NCI-H1436 (cell line): Measurements from ENCODE around the gene ZFHX3.
"Not testable (repeated sequence)": the region's sequence is repeated elsewhere in the genome, so short reads cannot be mapped to it uniquely, and the experiment has no call there.

ENCODE experiments used
- DNase-seq: peaks from one replicate; lab custom pipeline; 2025; lab: John Stamatoyannopoulos, UW

Gene ZFHX3

DNA sequence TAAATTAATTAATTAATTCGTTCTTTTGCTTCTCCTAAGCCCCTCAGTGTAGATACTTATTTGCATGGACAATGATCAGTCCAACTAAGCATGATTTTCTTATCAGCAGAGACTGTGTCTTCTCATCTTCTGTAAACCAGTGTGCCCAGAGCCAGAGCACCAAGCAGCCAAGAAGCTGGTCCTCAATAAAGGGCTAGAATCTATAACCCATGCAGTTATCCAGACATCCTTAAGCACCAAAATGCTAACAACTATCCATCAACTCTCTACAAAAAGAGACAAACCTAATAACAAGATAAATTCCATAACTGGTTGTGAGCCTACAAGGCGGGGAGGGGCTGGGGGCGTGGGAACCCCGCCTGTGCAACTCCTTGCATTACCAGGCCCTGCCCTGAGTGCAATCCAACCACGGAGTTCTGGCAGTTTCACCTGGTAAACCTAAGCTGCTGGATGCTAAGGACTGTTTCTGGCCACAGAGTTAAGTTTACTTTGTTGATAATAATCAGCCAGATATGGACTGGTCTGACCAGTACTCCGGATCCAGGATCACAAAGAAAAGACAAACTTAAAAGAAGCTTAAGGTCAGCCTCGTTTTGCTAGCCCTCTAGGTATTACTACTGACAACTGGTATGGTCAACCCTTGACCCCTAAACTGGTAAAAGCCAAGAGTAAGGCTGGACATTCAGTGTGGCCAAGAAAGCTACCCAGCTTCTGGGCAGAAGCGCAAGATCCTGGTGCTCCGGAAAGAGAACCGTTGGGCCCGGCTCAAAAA, 51.5 kb downstream of the ZFHX3 start:
- DNase-seq = no peak

DNA sequence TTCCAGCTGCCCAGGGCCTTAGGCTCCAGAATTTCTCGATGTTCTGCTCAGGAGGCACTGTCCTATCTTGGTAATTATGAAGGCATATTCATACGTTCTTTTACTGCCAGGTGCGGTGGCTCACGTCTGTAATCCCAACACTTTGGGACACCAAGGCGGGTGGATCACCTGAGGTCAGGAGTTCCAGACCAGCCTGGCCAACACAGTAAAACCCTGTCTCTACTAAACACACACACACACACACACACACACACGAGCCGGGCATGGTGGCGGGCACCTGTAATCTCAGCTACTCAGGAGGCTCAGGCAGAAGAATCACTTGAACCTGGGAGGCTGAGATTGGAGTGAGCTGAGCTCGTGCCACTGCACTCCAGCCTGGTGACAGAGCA, 52.1 kb downstream of the ZFHX3 start:
- not testable (repeated sequence) for DNase-seq

DNA sequence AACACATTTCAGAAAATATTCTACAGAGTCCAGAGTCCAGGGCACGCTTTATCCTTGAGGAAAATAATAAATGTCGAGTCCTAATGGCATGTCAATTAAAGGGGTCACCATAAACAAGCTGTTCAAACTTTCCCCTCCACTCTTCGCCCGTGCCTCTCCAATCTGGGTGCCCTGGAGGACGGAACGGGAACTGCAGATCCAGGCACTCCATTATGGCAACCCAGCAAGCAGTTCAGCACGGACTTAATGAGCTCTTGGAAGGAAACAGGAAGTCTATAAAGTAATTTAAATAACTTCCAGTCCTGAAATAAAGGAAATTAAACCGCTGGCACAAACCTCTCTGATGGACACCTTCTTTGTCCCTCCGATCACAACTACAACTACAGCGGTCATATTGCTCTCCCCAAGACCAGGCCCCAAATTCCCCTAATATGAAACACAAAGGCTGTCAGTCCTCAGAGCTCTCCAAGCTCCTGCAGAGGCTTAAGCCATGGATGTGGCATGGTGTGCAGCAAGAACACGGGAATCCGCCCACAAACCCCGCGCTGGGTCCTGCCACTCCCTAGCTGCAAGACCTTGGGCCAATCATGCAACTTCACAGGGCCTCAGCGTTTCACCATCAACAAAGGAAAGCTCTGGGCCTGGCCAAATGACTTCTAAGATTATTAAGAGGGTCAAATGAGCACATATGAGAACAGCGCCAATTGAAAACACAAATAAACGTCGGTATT, 52.6 kb downstream of the ZFHX3 start:
- no peak for DNase-seq

DNA sequence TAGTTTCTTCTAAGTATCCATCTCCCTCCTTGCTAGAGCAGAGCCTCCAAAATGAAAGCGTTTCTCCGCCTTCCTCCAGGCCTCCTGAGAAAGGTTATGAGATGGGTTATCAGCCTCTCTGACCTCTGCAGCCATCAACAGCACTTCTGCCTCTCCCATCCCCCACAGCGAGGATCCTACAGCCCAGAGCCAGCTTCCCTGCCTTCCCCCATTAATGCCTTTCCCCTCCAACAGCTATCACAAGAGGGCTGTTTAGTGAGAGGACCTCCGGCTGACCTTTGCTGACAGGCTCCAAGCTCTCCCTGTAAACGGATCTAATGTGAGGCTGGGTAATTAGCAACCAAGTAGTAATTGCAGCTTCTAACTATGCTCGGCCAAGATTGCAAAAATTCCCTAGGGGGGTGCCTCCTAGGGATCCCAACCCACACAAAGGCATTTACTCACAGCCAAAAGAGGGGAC, 55.8 kb downstream of the ZFHX3 start:
- no peak for DNase-seq

DNA sequence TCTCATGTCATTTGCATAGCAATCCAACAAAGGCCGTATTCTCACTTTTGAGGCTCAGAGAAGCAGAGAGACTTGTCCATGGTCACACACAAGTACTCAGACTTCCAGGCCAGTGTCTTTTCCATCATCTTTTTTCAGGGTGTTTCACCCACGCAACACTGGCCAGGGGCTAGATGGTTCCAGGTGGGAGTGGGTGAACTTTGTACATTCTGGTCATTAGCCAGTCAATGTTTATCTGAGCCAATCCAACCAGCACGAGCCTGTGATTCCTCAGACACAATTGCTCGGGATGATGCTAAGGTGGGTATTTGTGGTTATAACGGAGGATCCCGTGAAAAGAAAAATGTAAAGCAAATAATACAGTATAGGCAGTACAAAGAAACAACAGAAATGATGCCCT, 56.3 kb downstream of the ZFHX3 start:
- no peak for DNase-seq

DNA sequence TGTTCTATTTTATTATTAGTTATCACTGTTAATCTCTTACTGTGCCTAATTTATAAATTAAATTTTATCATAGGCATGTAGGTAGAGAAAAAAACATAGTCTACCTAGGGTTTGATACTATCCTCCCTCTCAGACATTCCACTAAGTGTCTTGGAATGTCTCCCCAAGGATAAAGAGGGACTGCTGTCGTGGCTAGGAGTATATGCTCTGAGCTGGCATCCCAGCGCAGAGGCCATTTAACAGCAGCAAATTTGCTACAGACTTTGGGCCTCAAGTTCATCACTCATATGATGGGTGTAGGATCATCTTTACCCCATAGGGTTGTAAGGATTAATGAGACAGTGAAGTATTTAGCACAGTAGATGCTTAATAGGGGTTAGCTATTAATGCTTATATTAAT, 56.7 kb downstream of the ZFHX3 start:
- DNase-seq = no peak

DNA sequence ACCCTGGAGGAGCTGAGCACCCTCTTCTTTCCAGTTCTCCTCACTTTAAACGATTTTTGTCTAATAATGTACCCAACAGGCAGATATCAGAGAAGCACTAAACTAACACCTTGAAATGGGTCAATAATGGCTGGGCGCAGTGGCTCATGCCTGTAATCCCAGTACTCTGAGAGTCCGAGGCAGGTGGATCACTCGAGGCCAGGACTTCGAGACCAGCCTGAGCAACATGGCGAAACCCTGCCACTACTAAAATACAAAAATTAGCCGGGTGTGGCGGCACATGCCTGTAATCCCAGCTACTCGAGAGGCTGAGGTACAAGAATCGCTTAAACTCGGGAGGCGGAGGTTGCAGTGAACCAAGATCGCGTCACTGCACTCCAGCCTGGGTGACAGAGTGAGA, 57.4 kb downstream of the ZFHX3 start:
- no peak for DNase-seq

DNA sequence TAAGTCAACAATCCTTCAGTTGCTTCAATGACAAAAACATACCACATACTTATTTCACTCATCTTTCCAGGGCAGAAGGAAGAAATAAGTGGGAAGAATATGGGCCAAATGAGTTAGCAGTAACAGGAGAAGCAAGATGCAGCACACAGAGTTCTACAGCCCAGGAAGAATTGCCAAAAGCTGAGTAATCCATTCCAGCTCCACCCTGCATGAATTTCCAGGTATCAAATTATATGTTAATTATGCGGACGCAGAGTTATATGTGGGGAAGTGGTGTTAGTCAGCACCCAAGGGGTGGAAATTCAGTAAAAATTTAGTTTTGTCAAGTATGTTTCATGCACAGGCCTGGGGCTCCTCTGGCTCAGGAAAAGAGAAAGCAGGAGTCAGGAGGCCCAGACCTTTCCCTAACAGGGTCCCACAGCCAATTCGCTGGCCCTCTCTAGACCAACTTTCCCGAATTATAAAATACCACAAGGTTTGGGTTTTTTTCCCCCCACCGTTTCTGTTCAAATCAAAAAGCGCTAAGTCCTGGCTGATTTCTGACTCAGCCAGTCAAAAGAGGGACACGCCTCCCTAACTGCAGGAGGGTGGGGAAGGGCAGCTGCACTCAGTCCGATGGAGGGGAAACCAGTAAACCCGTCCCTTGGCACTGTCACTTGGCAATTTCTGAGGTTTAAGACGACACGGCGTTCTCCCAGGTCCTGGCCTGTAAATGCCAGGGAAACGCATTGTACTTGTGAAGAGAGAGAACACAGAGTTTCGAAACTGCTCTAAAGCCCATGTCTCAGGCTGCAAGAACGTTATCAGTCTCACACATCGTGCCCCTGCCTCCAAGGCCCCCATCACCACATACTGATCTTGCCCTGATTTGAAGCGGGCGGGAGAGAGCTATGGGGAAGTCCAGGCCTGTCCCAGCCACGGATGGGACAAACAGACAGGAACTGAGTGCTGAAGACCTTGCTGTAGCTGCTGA, 58.1 kb downstream of the ZFHX3 start:
- no peak for DNase-seq

DNA sequence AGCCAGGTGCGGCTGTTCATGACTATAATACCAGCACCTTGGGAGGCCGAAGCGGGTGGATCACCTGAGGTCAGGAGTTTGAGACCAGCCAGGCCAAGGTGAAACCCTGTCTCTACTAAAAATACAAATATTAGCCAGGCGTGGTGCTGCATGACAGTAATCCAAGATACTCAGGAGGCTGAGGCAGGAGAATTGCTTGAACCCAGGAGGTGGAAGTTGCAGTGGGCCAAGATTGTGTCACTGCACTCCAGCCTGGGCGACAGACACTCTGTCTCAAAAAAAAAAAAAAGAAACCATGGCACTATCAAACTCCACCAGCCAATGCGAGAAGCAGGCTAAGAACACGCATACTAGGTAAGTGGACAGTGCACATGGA, 58.7 kb downstream of the ZFHX3 start:
- DNase-seq = not testable (repeated sequence)

DNA sequence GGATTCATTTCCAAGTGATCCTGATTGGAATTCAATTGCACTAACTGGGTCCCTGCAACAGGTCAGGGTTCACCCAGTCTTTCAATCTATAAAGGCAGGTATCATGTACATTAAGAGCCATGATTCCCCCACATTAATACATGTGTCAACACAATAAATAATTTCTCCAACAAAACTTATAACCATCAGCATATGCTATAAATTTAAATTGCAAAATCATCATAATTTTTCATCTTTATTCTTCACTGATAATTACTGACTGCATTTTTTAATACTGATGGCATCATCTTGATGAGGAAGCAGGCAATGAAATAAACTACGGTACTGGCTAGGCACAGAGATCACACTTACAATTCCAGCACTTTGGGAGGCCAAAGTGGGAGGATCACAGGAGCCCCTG, 59.4 kb downstream of the ZFHX3 start:
- DNase-seq = no peak

DNA sequence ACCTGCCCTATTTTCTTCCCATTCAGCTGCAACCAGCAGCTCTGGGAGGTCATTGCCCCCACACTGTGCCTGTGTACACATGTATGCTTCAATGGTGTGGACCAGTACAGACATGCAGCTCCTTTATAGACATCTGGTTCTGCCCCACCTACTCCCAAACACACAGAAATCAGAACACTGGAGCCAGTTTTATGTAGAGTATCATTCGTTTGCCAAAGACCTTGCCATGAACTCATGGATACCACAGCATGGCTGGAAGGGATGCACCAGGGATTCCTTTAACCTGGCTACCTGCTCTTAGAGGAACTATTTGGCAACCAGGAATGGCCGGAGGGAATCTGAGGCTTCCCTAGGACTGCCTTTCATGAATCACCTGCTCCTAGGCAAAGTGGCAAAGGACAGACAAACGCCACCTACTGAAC, 60.4 kb downstream of the ZFHX3 start:
- DNase-seq = no peak

DNA sequence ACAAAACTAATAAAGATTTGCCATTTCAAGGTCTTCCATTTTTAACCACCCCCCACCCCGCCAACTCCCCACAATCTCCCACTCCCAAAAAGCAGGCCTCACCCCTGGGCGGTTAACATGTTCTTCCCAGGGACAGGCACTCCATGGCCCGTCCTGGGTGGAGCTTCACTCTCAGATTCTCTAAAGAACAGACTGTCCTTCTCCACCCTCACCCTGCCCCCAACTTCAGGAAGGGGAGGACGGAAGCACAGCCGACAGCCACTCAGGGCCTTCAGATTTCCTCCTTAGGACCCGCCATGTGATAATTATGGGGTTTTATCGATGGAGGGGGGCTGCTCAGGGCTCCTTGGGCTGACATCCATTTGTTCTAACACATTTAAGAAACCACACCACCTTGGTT, 61.9 kb downstream of the ZFHX3 start:
- DNase-seq = no peak

DNA sequence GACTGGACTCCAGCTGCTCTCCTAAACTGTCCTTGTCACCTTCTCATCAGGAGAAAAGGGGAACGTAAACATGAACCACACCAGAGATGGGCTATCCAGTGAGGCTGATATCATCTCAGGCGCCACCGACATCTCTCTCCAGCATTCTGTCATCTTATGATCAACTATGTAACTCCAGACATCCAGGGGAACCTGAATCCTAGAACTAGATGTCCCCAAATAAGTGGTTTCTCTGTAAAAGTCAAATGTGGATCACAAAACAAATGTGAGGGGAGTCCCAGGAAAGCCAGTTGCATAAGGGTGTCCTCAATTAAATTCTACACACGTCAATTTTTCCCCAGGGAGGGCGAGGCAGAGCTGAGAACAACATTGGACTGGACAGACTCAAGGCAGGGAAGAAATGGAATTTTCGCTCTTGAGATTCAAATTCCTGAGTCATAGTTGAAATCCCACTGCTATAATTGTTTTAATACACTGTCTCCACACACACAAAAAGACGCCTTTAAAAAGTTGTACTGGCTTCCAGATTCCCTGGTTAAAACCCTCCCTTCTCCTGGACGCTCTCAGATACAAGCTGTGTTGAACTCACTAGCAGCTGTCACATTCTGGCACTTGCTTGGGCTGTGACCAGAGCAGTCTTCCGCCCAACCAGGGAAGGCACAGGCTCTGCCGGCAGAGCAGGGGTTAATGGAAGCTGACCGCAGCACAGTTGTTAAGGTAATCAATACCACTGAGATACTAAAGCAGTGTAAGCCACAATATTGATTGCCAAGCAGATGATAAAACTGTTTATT, 62.6 kb downstream of the ZFHX3 start:
- DNase-seq = no peak

DNA sequence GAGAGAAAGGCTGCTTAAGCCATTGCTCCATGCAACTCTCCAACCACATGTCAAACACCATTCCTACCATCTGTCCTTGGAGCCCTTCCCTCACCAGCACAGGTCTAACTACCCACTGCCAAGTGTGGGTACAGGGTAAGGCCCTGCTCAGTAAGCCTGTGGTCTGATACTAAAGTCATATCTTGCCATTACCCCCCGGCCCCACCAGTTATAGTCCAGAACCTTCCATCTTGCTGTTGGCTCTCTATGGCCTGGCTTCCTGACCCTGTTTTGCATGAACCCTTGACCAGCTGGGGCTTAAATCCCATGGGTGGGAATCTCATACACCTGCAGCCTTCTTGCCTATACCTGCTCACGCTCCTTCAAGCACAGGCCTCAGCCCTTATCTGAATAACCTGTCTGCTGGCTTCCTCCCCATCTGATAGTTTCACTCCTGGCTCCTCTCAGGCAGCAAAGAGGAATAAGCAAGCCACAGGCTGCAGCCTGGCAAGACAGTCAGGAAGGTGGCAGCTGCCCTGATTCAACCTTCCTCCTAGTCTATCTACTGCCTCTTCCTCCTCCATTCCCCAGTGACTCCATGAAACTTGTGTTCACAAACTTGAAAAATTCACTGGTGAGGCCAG, 64.1 kb downstream of the ZFHX3 start:
- no peak for DNase-seq

DNA sequence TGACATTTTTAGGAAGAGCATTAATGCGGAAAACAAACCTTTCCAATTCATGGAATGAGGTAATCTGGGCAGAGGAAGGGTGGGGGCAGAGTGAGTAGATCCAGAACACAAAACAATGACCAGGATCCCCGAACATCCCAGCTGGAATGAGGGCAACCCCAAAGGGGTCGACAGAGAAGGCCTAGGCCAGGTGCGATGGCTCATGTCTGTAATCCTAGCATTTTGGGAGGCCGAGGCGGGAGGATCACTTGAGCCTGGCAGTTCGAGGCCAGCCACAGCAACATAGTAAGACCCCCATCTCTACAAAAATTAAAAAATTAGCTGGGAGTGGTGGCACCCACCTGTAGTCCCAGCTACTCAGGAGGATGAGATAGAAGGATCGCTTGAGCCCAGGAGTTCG, 64.7 kb downstream of the ZFHX3 start:
- DNase-seq = no peak

DNA sequence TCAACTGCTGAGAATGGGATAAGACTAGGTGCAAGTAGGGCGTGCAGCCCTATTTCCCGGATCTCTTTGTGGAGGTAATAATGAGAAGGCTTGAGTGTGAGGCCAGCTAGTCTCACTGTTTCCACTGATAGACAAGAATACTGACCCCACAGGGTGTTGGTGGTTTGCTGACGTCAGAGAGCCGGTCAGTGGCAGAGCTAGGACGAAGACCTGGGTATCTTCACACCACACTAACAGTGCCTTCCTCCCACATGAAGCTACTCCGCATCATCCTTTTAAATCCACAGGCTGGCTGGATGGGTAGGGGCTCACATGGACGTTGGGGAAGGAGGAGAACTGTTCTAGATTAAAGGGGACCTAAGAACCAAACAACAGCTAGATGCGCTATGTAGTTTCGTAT, 68.0 kb downstream of the ZFHX3 start:
- no peak for DNase-seq

DNA sequence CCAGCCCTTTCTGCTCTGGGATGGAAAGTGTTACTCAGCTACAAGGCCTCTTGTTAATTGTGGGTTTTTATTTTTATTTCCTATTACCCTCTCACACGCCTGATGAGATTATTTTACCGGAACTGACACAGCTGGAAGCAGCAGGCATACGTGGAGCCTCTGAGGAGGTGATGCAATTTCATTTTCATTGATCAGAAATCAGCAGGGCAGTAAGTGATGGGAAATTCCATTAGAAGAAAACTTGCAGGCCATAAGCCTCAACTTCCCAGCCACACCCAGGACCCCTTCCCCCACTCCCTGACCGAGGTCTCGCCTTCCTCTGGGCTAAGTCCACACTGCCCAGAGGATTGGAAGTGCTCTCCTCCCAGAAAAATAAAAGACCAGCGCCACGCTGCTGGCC, 69.7 kb downstream of the ZFHX3 start:
- DNase-seq = no peak

DNA sequence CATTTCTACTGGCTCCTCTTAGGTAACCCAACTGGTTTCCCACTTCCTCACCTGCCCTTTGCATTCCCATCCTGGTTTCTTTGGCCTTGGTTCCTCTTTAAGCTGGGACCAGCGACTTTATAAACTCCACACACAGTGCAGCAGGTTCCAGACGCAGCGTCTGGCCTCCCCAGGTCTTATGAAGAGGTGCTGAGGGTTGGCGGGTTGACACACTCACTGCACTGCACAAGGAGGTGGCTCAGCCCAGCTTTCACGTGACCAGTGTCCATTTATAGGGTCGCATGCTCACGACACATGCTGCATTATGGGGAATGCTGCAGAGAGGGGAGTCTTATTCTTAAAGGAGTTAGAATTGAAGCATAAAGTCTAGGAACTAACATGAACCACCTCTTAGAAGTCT, 70.8 kb downstream of the ZFHX3 start:
- no peak for DNase-seq

DNA sequence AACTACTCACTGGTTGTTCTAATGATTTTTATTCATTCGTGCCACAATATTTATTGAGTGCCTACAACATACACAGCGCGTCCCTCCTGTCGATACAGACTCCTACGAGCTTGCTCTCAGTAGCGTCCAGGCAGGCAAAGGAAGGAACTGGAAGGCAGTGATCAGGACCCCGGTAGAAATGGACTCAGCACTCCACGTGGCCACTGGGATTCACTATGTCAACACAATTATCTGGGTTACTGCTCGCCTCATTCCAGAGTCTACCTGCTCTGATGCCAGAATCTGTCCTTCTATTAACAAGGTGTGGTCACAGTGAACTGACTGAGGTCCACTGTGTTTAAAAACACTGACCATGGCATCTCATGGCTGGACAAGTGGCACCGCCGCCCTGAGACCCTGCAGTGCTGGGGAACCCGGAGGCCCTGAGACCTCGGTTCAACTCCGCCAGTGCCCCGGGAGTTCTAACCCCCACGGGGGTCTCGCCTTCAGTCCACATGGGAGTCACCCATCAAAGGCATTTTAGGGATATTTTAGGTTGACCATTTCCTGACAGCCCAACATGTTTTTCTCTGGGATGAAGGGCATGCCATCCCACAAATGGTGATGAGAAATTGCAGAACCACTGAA, 71.4 kb downstream of the ZFHX3 start:
- DNase-seq = no peak

DNA sequence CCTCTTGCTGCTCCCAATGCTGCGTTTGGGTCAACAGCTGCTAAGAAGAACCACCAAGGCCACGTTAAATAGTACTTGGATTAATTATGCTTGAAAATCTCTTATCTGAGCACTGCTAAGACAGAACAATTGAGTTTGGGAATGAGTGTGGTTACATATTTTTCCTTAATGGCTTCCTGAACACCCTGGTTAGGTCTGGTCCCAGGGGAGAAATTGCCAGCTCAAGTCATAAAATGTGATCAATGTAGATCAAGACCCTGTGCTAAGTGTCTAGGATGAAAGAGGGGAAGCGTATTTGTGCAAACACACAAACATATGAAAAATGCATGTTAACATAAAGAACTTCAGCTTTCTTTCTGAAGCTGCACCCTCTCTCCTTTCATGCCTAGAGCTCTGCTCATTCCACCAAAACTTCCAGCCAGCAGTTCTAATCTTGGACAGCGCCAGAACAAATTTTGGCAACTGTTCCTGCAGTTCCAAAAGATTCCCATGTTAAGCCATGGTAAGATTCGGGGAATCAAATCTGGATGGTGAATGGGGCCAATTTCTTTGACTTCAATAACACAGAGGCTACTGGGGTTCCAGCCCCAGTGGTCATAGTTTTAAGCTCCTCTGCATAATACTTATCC, 72.0 kb downstream of the ZFHX3 start:
- DNase-seq = no peak
